GM21717 (cell line): ENCODE results near the gene PDE2A.

ENCODE experiments used
- ATAC-seq: cut with Tn5 transposase; IDR thresholded peaks from one replicate; pipeline ENCODE4 v1.9.1; 2021; ENCODE audit warnings: mild to moderate bottlenecking, moderate library complexity; ENCODE audit not compliant: unreplicated experiment

Gene PDE2A

DNA sequence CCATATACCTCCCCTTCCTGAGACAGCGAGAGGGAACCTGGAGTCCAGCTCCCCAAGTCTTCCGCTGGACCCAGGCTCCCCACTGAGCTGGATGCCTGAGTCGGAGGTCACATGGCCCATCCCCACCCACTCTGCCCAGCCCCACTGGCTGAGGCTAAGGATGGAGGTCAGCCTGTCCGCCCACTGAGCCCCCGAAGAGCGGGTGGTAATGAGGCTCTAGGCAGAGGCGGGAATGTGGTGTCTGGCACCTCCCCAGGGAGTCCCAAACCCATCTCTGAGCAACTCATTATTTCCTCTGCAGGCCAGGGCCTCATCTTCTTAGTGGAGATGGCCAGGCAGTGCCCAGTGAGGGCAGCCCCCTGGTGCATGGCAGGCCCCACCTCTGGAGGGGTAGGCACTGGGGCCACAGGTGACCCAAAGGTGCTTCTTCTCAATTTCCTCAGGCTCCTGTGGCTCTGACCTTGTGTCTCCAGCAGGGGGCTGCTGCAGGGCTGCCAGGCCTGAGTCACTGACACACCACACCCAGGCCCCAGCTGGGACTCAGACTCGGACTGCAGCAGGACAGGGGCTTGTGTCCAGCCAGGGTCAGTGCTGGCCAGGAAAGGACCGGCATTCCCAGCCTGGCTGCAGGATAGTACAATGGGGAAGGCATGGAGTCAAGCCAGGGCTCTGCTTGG lies 10.2 kb upstream of the PDE2A start:
- ATAC-seq = no peak

- no peak for ATAC-seq
Observed at GRCh38 chr11:72683782-72684200, 9.6 kb upstream of the PDE2A start.

GRCh38 chr11:72682858-72683243 lies 8.6 kb upstream of the PDE2A start:
- ATAC-seq = no peak

DNA sequence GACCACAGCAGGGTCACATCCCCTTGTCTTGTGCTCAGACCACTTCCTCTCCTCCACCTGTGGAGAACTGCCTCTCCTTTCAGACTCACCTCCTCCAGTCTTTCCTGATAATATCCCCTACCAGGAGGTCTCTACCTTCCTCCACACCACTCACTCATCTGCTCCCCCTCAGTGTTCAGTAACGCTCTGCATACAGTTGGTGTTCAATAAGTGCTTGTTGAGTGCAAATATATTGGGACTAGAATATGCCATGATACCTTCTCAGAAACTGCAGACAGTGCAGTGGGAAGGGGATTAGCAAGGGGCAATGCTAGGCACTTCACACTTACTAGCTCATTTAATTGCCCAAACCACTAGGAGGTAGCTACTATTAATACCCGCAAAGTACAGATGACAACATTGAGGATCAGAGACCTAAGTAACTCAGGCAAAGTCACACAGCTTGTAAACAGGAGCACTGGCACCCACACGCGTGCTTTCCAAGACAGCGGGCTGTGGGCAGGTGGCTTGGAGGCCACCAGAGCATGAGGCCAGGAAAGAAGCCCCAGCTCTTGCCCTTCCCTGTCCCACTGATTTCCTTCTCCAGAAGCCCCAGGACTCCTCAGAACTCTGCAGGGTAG lies 8.1 kb upstream of the PDE2A start:
- ATAC-seq = no peak

DNA sequence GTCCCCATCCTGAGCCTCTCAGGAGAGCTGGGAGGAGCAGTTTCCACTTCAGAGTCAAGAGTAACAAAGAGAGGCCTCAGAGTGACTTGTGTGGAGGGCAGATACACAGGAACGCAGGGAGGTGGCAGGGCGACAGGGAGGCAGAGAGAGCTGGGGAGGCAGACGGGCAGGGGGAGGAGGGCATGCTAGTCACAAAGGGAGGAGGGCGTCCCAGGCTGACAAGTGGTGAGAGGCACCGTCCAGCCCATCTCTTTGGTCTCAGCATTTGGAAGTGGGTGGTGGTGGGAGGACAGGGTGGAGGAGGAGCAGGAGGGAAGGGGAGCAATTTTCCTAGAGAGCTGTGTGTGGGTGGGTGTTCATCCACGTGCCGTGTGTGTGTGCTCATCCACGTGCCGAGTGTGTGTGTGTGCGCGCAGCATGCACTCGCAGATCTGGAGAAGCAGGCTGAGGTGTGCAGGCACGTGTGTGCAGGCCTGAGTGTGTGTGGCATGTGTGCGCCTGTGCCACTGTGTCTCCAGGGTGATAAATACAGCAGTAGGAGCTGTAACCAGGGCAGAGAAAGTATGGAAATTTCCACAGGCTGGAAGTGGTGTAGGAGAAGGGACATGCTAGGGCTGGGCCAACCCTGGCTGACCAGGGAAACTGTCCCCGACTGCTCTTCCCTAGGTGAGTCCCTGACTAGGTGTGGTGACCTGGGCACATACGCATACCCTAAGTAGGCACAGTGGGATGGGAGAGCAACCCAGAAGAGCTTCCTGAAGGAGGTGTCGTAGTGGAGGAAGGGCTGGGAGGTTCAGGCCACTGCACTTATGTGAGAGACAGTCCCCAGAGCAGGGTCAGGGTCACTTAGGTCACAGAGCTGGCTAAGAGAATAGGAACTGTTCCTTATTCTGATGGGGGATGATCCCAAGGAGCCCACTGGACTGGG lies 7.3 kb upstream of the PDE2A start:
- no peak for ATAC-seq

GRCh38 chr11:72680624-72681158 lies 6.5 kb upstream of the PDE2A start:
- ATAC-seq = no peak

DNA sequence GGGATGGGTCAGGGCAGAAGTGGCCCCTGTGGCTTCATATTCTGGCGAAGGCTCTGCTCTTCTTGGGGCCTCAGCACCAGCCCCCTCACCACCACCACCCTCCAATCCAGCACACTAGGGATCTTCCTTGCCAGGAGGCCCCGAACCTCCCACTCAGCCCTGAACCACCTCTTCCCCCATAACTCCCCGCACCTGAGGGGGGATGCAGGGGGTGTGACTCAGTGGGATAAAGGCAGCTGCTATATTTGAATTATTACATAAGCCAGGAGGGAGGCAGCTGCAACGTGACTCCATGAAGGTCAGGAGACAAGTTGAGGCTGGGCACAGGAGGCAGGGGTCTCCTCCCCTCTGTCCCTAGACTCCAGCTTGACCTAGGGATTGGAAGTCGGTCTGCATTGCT lies 5.6 kb upstream of the PDE2A start:
- no peak for ATAC-seq

- ATAC-seq = no peak
Observed at GRCh38 chr11:72678524-72678923, 4.3 kb upstream of the PDE2A start.

DNA sequence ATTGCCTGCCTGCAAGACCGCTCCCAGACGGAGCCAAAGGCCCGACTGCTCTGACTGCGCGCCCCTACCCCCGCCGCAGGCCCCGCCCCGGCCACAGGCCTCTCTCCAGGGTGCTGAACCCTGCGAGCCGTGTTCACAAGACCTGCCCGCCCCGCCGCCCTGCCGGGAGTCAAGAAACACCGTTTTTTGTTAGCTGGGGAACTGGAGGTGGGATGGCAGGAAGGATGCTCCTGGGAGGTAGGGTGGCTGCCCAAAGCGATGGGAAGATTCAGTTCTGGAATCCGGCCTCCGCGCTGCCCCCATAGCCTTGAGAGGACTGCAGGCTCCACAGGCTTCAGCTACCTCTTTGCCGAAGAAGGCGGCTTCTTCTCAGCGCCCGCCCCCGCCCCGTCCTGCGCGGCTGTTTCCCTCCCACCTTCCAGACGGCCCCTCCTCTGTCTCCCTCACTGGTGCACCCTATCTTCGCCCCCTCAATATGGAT lies 2.7 kb upstream of the PDE2A start:
- no peak for ATAC-seq

DNA sequence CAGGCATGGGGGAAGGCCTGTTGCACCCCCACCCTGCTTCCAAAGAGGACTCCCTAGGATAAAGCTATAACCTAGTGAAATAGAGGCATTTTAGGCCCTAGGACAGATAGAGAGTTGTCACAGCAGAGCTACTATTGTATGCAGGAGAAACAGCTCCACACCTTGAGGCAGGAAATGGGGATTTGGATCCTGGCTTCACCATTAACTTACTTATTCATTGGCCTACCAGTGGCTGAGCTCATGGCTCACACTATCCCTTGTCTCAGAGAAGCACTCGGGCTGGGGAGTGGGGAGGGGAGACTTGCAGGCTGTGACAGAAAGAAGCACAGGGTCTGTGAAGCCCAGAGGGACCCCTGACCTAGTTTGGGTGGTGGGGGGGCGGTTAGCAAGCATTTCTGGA lies 999 bp upstream of the PDE2A start:
- no peak for ATAC-seq

- ATAC-seq = no peak
Observed at GRCh38 chr11:72673284-72673942, 809 bp downstream of the PDE2A start.

- no peak for ATAC-seq
Observed at GRCh38 chr11:72672597-72673238, 1.5 kb downstream of the PDE2A start.

- ATAC-seq = no peak
Observed at GRCh38 chr11:72671152-72672099, 2.8 kb downstream of the PDE2A start.

GRCh38 chr11:72670041-72670440 lies 4.2 kb downstream of the PDE2A start:
- ATAC-seq = no peak

GRCh38 chr11:72669527-72669926 lies 4.7 kb downstream of the PDE2A start:
- ATAC-seq = no peak

DNA sequence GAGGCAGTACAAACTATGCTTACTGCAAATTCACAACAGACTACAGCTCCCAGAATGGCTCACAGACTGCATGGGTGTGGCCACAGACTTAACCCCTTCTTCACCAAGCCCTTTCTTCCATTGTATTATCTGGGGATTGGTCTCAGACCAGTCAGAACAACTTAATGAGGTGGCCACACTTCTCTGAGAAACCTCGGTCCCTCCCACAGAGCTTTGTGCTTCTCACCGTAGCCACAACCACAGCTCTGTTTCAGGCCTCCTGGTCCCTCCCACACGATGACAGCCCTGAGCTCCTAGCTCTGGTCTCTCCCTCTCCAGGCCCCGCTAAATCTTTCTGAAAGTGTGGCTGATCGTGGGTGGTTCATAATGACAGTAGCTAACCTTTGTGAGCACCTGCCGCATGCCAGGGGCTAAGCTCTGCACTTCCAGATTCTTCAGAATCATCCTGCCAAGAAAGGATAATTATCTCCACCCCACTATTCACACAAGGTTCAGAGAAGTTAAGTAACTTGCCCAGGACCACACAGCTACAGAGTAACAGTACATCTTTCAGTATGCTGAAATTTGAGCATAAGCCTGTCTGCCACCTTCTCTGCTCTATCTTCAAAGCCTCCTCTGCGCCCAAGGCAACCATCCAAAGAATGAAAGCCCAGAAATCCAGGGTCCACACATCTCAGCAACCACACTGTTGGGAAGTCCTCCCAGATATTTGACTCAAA lies 5.4 kb downstream of the PDE2A start:
- ATAC-seq = peak; percentile 79

DNA sequence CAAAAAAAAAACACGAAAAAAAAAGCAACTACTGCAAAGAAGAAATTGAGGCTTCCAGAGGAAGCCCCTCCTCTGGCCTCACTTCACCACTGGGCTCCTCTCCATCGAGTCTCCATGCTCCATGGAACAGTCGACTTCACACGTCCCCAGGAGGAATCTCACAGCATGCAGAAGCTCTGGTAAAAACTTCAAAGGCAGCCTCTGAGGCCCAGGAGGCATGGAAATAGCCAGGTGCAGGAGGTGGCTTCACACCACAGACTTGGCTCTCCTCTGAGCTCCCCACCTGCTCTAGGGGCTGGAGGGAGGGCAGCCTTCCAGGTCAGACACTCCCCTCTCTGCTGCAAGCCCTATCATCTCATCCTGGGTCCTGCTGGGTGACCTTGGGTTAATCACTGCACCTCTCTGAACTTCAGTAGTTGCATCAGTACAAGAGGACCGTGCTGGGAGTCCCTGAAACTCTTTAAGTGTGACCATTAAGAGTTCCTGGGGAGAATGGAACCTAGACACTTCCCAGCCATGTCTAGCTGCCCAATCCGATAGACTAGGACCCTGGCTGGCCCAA lies 8.2 kb downstream of the PDE2A start:
- ATAC-seq = no peak

- no peak for ATAC-seq
Observed at GRCh38 chr11:72662036-72662435, 12.2 kb downstream of the PDE2A start.
